Hematopoietic multipotent progenitor cell treated with erythropoietin and hydrocortisone succinate and interleukin-3 and kit ligand, for 15 days (in vitro differentiated cells): ENCODE data around the gene OSBP2.
"Not testable (repeated sequence)": the region's sequence is repeated elsewhere in the genome, so short reads cannot be mapped to it uniquely, and the experiment has no call there.

Experiments
- DNase-seq: peaks from one replicate; pipeline ENCODE4 v3.0.0-alpha.2; 2015; ENCODE audit warnings: low spot score

Gene OSBP2

DNA sequence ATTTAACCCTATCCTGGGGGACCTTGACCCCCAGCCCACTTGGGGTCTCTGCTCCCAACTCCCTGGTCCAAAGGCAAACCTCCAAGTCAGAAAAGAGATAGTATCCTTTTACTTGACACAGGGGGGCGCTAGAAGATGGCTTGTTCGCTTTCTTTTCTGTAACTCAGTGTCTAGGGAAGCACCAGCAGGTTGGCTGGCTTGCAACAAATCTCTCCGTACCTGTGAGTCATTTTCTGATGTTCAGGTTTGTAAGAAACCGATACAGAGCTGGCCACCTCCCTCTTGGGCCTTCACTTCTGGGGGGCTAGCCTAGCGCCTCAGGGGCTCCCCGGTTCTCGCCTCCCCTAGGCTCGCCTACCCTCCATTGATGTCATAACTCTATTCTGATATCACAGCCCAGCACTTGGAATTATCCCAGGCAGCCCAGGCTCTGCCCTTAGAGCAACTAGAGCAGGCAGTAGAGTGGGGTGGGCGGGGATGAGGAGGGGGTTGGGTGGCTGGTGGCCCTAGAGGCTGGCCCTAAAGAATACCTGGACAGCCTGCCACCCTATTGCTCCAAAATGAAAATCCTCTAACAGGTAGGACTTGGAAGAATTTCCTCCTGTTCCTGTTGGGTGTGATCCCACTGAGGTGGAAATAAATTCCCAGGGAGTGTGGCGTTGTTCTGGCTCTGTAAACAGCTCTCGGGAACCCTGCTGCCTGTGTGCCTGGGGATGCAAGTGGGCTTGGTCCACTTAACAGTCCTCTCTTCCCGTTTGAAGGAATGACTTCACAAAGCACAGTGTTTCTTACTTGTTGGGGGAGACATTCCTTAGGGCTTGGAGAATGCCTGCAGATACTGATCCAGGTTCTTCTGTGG lies 69.4 kb downstream of the OSBP2 start:
- peak; percentile 75 for DNase-seq

DNA sequence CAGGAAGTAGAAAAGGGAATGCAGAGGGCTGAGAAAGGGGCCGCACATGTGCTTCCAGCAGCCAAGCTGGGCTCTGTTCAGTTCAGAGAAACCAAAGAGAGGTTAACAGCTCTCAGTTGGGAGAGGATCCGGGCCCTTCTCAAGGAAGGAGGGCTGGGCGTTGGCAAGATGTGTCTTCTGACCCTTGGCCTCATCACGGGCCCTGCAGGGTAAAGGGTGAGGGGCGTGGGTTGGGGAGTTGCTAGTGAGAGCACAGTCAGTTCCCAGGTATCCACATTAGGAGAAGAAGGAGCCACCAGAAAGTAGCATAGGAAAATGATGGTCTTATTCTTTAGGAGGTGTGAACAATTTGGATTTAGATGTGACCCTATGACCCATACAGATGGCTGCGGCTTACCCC lies 73.0 kb downstream of the OSBP2 start:
- DNase-seq = no peak

DNA sequence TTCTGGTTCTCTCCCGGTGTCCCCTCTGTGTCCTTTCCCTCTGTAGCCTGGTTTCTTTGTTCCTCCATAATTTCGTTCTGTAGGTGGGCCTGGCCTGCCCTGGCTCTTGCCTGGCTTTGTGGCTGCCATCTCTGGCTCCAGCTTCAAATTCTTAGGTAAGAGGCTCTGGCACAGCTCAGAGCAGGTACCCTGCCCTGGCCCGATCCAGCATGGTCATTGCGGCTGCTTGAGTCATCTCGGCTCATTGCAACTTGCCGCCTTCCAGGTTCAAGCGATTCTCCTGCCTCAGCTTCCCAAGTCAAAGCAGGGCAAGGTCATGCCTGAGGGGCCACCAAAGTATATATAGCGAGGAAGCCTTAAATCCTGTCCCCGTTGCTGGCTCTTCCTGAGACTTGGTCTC lies 76.0 kb downstream of the OSBP2 start:
- DNase-seq = no peak

- DNase-seq = no peak
Measured at GRCh38 chr22:30773919-30774318, 79.2 kb downstream of the OSBP2 start.

- DNase-seq = no peak
Measured at GRCh38 chr22:30774566-30774965, 79.9 kb downstream of the OSBP2 start.

DNA sequence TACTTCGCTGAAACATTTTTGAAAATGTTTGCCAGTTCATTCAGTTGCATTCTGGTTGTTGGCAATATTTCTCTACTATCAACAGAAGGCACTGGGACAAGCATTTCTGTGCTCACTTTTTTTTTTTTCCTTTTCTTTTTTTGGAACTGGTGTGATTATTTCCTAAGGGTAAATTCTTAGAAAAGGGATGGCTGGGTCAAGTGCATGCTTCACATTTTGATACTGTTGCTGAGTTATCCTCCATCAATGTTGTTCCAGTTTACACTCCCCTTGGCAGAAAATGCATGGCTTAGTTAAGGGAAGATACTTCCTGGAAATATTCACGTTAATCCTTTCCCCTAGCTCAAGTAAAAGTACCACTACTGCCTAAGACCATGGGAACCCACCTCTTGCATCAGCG lies 81.8 kb downstream of the OSBP2 start:
- DNase-seq = no peak

DNA sequence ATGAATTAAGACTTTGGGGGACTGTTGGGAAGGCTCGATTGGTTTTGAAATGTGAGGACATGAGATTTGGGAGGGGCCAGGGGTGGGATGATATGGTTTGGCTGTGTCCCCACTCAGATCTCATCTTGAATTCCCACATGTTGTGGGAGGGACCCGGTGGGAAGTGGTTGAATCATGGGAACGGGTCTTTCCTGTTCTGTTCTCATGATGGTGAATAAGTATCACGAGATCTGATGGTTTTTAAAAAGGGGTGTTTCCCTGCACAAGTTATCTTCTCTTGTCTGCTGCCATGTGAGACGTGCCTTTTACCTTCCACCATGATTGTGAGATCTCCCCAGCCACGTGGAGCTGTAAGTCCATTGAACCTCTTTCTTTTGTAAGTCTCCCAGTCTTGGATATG lies 82.5 kb downstream of the OSBP2 start:
- DNase-seq = not testable (repeated sequence)

DNA sequence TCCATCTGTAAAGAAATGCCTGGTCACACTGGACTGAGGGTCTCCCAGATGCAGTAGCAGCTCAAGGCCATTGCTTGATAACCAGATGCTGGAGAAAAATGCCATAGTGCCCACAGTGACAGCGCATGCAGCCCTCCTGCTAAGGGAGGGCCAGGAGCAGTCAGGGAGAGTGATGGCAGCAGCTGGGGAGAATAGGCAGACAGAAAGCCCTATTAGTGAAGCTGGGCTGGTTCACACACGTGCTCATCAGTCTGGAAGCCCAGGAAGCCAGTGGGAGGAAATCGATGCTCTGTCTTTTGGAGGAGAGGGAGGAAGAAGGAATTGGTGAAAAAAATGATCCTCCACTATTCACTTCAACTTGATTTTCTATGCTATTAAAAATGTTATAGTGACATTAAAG lies 82.9 kb downstream of the OSBP2 start:
- DNase-seq = no peak

DNA sequence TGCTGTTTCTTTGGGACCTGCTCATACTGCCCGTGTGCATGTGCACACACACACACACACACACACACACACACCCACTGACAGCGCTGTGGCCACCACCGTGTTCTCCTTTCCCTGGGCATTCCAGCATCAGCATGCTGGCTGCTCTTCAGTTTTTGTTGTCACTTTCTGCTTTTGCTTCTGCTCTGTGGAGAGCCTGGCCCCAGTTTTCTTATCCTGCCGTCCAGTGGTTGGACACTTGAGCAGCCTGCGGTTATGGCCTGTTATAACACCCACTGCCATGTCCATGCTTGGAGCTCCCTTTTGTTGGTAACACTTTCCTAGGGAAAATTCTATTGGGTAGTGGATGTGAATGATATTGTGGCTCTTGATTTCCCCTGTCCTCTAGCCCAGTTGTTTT lies 83.6 kb downstream of the OSBP2 start:
- DNase-seq = no peak

- no peak for DNase-seq
Measured at GRCh38 chr22:30780026-30780425, 85.4 kb downstream of the OSBP2 start.

GRCh38 chr22:30781271-30781875 lies 86.7 kb downstream of the OSBP2 start:
- no peak for DNase-seq

- DNase-seq = no peak
Measured at GRCh38 chr22:30782613-30783012, 87.9 kb downstream of the OSBP2 start.

DNA sequence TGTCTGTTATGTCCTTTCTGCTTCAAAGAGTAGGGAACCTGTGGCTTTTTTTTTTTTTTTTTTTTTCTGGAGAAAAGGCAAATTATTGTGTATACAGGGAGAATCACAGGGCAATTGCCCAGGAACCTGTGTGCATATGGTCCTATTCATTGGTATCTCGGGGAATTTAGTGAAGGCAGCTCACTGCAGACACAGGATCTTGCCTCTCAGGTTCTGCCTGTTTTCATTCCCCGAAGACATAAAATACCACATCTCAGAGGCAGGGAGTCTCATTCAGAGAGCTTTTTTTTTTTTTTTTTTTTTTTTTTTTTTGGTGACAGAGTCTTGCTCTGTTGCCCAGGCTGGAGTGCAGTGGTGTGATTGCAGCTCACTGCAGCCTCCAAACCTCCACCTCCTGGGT lies 88.3 kb downstream of the OSBP2 start:
- DNase-seq = no peak

DNA sequence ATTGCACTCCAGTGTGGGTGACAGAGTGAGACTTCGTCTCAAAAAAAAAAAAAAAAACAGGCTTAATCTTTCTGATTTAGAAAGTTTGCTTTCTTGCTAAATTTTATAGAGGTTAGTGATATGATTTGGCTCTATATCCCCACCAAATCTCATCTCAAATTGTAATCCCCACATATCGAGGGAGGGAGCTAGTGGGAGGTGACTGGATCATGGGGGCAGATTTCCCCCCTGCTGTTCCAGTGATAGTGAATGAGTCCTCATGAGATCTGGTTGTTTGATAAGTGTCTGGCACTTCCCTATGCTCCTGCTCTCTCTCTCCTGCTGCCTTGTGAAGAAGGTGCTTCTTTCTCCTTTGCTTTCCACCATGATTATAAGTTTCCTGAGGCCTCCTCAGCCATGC lies 90.9 kb downstream of the OSBP2 start:
- DNase-seq = no peak

- DNase-seq = no peak
Measured at GRCh38 chr22:30790366-30790765, 95.7 kb downstream of the OSBP2 start.

DNA sequence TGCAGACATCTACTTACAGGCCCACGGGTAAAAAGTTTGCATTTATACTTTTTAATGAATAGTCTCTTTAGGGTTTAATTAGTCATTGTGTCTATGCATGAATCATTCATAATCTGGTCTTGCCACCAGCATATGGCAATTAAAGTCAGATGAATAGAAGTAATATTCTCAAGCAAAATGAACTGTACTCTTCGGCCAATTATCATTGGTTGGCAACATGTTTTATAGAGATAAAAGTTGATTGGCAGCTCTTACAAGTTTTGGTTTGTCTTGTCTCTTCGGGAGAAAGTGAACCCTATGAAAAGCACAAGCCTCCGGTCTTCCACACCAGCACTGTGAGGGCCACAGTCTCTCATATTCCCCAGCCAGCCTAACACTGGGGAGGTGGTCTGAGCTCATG lies 97.8 kb downstream of the OSBP2 start:
- DNase-seq = peak; percentile 7

DNA sequence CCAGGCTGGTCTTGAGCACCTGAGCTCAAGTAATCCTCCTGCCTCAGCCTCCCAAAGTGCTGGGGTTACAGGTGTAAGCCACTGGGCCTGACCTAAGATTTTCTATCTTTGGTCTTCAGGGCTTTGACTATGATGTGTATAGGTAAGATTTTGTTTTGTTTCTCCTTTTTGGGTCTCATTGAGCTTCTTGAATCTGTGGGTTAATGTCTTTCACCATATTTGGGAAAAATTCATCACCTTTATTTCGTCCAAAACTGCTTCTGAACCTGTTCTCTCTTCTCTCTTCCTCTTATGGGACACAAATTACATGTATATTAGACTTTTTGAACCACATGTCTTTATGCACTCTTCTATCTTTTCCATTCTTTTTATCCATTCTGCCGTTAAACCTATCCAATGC lies 100.4 kb downstream of the OSBP2 start:
- no peak for DNase-seq

DNA sequence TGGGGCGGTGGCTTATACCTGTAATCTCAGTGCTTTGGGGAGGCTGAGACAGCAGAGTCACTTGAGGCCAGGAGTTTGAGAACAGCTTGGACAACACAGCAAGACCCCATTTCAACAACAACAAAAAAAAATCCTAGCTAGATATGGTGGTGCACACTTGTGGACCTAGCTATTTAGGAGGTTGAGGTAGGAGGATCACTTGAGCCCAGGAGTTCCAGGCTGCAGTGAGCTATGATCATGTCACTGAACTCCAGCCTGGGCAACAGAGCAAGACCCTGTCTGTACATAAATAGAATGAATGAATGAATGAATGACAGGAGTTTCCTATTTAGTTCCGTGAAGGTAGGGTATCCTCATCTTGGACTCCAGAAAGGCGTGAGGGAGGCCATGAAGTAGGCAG lies 107.0 kb downstream of the OSBP2 start:
- DNase-seq = no peak

- peak; percentile 86 for DNase-seq
Measured at GRCh38 chr22:30802202-30803166, 107.8 kb downstream of the OSBP2 start.

DNA sequence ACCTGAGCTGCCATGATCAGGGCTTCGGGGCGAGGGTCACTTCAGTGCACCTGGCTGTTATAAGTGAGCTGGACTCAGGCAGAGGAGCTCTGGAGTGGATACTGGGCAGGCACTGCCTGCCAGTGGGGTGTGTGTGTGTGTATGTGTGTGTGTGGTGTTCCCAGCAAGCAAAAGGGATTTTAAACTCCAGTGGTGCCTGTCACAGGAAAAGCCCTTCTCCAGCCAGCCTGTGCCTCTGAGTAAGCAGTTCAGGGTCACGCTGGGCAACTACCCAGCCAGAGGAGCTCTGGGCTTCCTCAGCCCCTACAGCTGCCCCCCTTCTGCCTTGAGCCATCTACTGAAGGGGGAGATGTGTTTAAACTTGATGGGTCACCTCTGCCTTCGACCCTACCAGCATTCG lies 109.0 kb downstream of the OSBP2 start:
- no peak for DNase-seq

DNA sequence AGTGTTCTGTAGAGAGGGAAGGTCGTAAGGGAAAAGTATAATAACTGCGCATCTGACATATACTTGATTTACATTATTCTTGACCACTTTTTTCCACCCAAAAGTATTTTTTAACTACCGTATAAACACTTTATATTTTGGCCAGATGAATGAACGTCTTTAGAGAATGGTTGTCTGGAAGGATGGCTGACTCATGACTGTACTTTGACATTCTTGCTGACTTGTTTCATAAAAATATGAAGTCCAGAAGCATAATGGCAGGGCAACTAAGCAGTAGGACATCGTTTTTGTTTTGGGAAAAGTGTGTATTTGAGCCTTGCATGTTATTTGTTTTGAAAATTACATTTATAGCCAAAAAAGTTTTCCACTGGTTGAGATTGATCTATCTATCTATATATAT lies 110.0 kb downstream of the OSBP2 start:
- no peak for DNase-seq

DNA sequence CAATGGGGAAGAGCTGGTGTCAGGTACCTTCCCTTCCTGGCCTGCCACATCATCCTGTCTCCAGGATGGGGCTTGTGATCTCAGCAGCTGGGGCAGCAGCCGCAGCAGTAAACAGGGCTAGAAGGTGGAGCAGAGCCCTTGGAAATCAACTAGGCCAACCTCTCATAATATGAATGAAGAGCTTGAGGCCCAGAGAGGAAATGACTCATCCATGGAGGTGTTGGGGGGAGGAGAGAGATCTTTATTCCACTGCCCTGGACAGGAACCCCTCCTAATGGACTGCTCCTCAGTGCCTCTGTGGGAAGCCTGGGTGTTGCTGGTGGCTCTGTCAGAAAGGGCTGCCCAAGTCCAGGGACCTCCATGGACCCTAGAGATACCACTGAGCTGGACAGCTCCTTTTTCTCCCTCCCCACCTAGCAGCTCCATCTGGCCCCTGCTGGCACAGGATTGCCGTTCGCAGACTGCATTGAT lies 111.8 kb downstream of the OSBP2 start:
- no peak for DNase-seq

GRCh38 chr22:30809086-30809485 lies 114.4 kb downstream of the OSBP2 start:
- no peak for DNase-seq
